Gastroesophageal sphincter (tissue), 4 donors: Measurements from ENCODE around the gene SLC2A6. TPM values are rescaled to one million over a fixed set of nuclear protein-coding genes. Genes with fewer than 3 reads are reported as not detected.

Experiments
- ATAC-seq: fragments of 150-250 bp; one replicate; pipeline ENCODE4 v1.9.1; 2016; ENCODE audit warnings: mild to moderate bottlenecking, moderate library complexity
- H3K27ac ChIP-seq, 4 donors: fragments of 200-600 bp; sonication (generic) in 3 of 4; 1 replicate in 3 of 4; 2 replicates in 1 of 4; pipeline ENCODE4 v1.5.1; 2016 to 2019
- H3K27me3 ChIP-seq: fragments of 200-600 bp; sonication (generic); one replicate; pipeline ENCODE4 v1.5.1; 2019
- H3K36me3 ChIP-seq, 2 donors: fragments of 200-600 bp; sonication (generic); one replicate each; pipeline ENCODE4 v1.5.1; 2019; ENCODE audit warnings: control low read depth in 1 of 2
- H3K4me1 ChIP-seq, 3 donors: fragments of 200-600 bp; sonication (generic); 1 replicate in 2 of 3; 2 replicates in 1 of 3; pipeline ENCODE4 v1.5.1; 2016 to 2019; ENCODE audit warnings: control low read depth in 2 of 3
- H3K4me3 ChIP-seq, 2 donors: fragments of 200-600 bp; sonication (generic); one replicate each; pipeline ENCODE4 v1.5.1; 2019; ENCODE audit warnings: mild to moderate bottlenecking in 1 of 2, moderate library complexity in 1 of 2
- H3K9me3 ChIP-seq, 3 donors: fragments of 200-600 bp; sonication (generic); one replicate each; pipeline ENCODE4 v1.5.1; 2017 to 2019; ENCODE audit warnings: control low read depth in 2 of 3
- EP300 ChIP-seq: sonication (generic); formaldehyde crosslinking; IDR thresholded peaks from one replicate; pipeline ENCODE4 v1.6.1; 2017; ENCODE audit warnings: antibody characterized with exemption, mild to moderate bottlenecking
- POLR2A ChIP-seq, 2 donors: fragments of 450-650 bp; IDR thresholded peaks; one replicate each; pipeline ENCODE4 v1.6.1; 2017; ENCODE audit warnings: antibody characterized with exemption in 2 of 2, mild to moderate bottlenecking in 2 of 2, moderate library complexity in 1 of 2
- POLR2AphosphoS5 ChIP-seq: sonication (generic); formaldehyde crosslinking; IDR thresholded peaks from one replicate; pipeline ENCODE4 v1.6.1; 2017; ENCODE audit warnings: antibody characterized with exemption
- WGBS, 2 donors: methylation state at CpG; one replicate each; pipeline ENCODE4 v1.1.5; 2018; ENCODE audit warnings: low coverage in 1 of 2; 5-methylcytosine and 5-hydroxymethylcytosine counted together
- total RNA-seq, 4 donors: library from RNA; depleted of rRNA; stranded (reverse); fragments of >200 nt; gene quantifications; one replicate each; pipeline ENCODE4 v1.1.0, GENCODE V29; 2016
- TF ChIP-seq, protein P1 (sequence below), 4 experiments: fragments of 200-600 bp in 2 of 4; fragments of 450-650 bp in 2 of 4; sonication (generic) in 1 of 4; IDR thresholded peaks; one replicate each; pipeline ENCODE4 v1.5.1; 2017 to 2019; ENCODE audit warnings: antibody characterized with exemption in 4 of 4, mild to moderate bottlenecking in 2 of 4, moderate library complexity in 2 of 4

SLC2A6 gene
- total RNA-seq, 4 donors from 2014 or later = 1.7 to 11.8 (median 5.2) TPM

DNA sequence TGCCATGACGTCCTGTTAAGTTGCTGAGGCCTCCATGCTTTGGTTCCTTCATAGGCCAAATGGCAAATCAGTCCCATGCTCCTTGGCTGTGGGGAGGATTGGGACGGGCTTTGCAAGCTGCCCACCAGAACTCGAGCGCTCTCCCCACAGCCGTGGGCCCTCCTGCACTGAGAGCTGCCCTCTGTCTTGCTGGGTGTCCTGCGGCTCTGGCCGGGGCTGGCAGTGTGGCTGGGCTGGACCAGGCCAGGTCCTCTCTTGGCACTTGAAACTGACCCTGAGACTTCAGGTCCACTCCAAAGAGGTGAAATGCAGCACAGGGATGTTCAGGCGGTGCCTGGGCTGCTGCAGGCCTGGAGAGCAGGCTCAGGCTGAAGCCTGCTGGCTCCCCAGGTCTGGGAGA lies 38.8 kb upstream of the SLC2A6 start:
- no peak for ATAC-seq
- WGBS, 2 donors = 60% methylated on average over 1 of the region's 8 CpGs; no CpG with 5 or more reads in 1 of the 2 donors
- no peak for TF ChIP-seq POLR2AphosphoS5
- TF ChIP-seq, protein P1, sequence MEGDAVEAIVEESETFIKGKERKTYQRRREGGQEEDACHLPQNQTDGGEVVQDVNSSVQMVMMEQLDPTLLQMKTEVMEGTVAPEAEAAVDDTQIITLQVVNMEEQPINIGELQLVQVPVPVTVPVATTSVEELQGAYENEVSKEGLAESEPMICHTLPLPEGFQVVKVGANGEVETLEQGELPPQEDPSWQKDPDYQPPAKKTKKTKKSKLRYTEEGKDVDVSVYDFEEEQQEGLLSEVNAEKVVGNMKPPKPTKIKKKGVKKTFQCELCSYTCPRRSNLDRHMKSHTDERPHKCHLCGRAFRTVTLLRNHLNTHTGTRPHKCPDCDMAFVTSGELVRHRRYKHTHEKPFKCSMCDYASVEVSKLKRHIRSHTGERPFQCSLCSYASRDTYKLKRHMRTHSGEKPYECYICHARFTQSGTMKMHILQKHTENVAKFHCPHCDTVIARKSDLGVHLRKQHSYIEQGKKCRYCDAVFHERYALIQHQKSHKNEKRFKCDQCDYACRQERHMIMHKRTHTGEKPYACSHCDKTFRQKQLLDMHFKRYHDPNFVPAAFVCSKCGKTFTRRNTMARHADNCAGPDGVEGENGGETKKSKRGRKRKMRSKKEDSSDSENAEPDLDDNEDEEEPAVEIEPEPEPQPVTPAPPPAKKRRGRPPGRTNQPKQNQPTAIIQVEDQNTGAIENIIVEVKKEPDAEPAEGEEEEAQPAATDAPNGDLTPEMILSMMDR (IDR thresholded peaks at IDR 0.05) = no peak
- TF ChIP-seq EP300 = no peak
- no peak for TF ChIP-seq POLR2A (IDR thresholded peaks at IDR 0.05)
- Histone ChIP-seq H3K4me3 (no peak overlapping the region), H3K36me3 (no peaks in the 10 kb centered on the region), H3K27ac (no peak overlapping the region), H3K9me3 (no peaks in the 10 kb centered on the region), H3K27me3 (peaks cover 29% of the 10 kb centered on the region), H3K4me1 (peaks cover 0 to 19% (median 9%) of the 10 kb centered on the region in 3 donors)

- ATAC-seq = no peak
- H3K4me3 ChIP-seq = no peak overlapping the region
- TF ChIP-seq POLR2A (IDR thresholded peaks at IDR 0.05) = no peak
- no peaks in the 10 kb centered on the region for H3K9me3 ChIP-seq
- WGBS, 2 donors = 97 to 100% methylated on average over 1 to 4 of the region's 9 CpGs
- peaks cover 0 to 19% (median 9%) of the 10 kb centered on the region in 3 donors for H3K4me1 ChIP-seq
- no peaks in the 10 kb centered on the region for H3K36me3 ChIP-seq
- H3K27ac ChIP-seq = no peak overlapping the region
- H3K27me3 ChIP-seq = peaks cover 29% of the 10 kb centered on the region
Observed at GRCh38 chr9:133516961-133517350, 38.1 kb upstream of the SLC2A6 start.

GRCh38 chr9:133516256-133516960 lies 37.5 kb upstream of the SLC2A6 start:
- Histone ChIP-seq H3K27ac (no peak overlapping the region), H3K4me3 (no peak overlapping the region), H3K9me3 (no peaks in the 10 kb centered on the region), H3K36me3 (no peaks in the 10 kb centered on the region), H3K4me1 (peaks cover 0 to 19% (median 9%) of the 10 kb centered on the region in 3 donors), H3K27me3 (peaks cover 29% of the 10 kb centered on the region)
- TF ChIP-seq EP300 (no peak), POLR2A (IDR thresholded peaks at IDR 0.05) (no peak), POLR2AphosphoS5 (no peak)
- TF ChIP-seq, protein P1 (IDR thresholded peaks at IDR 0.05) = no peak
- ATAC-seq = no peak
- 100% methylated on average over 2 of the region's 11 CpGs; no CpG with 5 or more reads in 1 of the 2 donors for WGBS, 2 donors

- TF ChIP-seq EP300 = no peak
- TF ChIP-seq, protein P1 (IDR thresholded peaks at IDR 0.05) = no peak
- no peak for TF ChIP-seq POLR2A (IDR thresholded peaks at IDR 0.05)
- TF ChIP-seq POLR2AphosphoS5 = no peak
- Histone ChIP-seq H3K27me3 (peaks cover 29% of the 10 kb centered on the region), H3K27ac (no peak overlapping the region), H3K4me3 (no peak overlapping the region), H3K9me3 (no peaks in the 10 kb centered on the region), H3K36me3 (no peaks in the 10 kb centered on the region), H3K4me1 (peaks cover 0 to 19% (median 9%) of the 10 kb centered on the region in 3 donors)
- 88 to 96% methylated on average over 7 to 10 of the region's 17 CpGs for WGBS, 2 donors
- ATAC-seq = no peak
Observed at GRCh38 chr9:133515615-133516255, 36.8 kb upstream of the SLC2A6 start.

DNA sequence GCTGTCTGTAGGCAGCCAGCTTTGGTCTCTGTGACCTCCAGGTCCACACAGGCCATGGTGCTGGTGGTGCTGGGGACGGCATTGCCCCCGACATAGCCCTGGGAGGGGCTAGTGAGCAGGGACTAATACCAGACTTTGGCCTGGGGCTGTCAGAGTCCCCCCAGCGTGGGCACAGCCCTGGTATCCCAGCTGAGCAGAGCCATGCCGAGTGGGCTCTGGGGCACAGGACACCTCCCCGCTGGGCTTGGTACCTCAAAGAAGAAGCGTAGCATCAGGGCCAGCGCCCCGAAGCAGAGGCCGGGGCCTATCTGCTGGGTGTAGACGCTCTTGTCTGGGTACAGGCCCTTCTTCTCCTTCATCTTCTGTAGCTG lies 36.3 kb upstream of the SLC2A6 start:
- peaks cover 29% of the 10 kb centered on the region for H3K27me3 ChIP-seq
- no peaks in the 10 kb centered on the region for H3K36me3 ChIP-seq
- ATAC-seq = no peak
- peaks cover 0 to 19% (median 9%) of the 10 kb centered on the region in 3 donors for H3K4me1 ChIP-seq
- no peak for TF ChIP-seq POLR2AphosphoS5
- H3K27ac ChIP-seq = no peak overlapping the region
- no CpG with 5 or more reads among the region's 10 CpGs for WGBS, 2 donors
- H3K4me3 ChIP-seq = no peak overlapping the region
- no peaks in the 10 kb centered on the region for H3K9me3 ChIP-seq
